K562 (cell line): ENCODE results near the gene ETV7. TPM values are rescaled to one million over a fixed set of nuclear protein-coding genes. Genes with fewer than 3 reads are reported as not detected.

Source experiments
- ATAC-seq: fragments of 200-7000 bp; cut with Tn5 transposase; 3 replicates; pipeline ENCODE4 v1.9.1; 2020; ENCODE audit warnings: moderate library complexity
- BruUV-seq: library from RNA; stranded (reverse); fragments of 400-500 nt; replicated peaks from 2 replicates; lab custom pipeline; 2021; lab: Mats Ljungman, UMichigan
- CTCF ChIA-PET: fragments of 300-600 bp; formaldehyde crosslinking; extraction: SDS; loops from one replicate; lab custom pipeline; 2021; ENCODE audit warnings: low intra/inter-chr PET ratio; lab: Yijun Ruan, JAX
- POLR2A ChIA-PET: fragments of 300-600, 350-650 bp; sonication (Branson Sonifier 250); formaldehyde crosslinking; extraction: SDS; loops from one replicate; lab custom pipeline; 2021; ENCODE audit warnings: antibody characterized with exemption, inconsistent platforms; lab: Yijun Ruan, JAX
- DNase-seq, 4 experiments: peaks; one replicate each; pipeline versions ENCODE4 v3.0.0 to v3.0.0-alpha.2; 2011 to 2018; ENCODE audit warnings: low spot score in 3 of 4, mixed read lengths in 3 of 4; ENCODE audit errors: extremely low read depth in 1 of 4
- FAIRE-seq: peaks from 2 replicates; lab custom pipeline; 2011; peaks lifted over from hg19 to GRCh38; lab: Jason Lieb, UNC
- H2AFZ ChIP-seq: 2 replicates; pipeline ENCODE4 v1.6.0; 2011; ENCODE audit warnings: low read depth, low read length, control low read depth, inconsistent platforms
- H3K27ac ChIP-seq: fragments of 200-600 bp; 3 replicates; pipeline ENCODE4 v1.8.0; 2011; ENCODE audit warnings: low read depth, mild to moderate bottlenecking, control low read depth, inconsistent platforms, low read length, moderate library complexity, mixed read lengths; ENCODE audit errors: extremely low read depth
- H3K27me3 ChIP-seq, 2 experiments: fragments of 300-600 bp in 1 of 2; 2 replicates in 1 of 2; 3 replicates in 1 of 2; pipeline versions ENCODE4 v1.6.0 to v1.8.0; 2011; ENCODE audit warnings: inconsistent platforms in 2 of 2, low read length in 2 of 2, mild to moderate bottlenecking in 1 of 2, mixed read lengths in 1 of 2, moderate library complexity in 1 of 2; ENCODE audit not compliant: control insufficient read depth in 2 of 2, insufficient read depth in 2 of 2
- H3K36me3 ChIP-seq: fragments of 300-600 bp; 3 replicates; pipeline ENCODE4 v1.8.0; 2011; ENCODE audit warnings: mild to moderate bottlenecking, low read length, inconsistent platforms; ENCODE audit not compliant: control insufficient read depth, insufficient read depth
- H3K4me1 ChIP-seq, 2 experiments: fragments of 200-600 bp in 1 of 2; replicated peaks in 1 of 2; 2 replicates in 1 of 2; 3 replicates in 1 of 2; pipeline versions ENCODE4 v1.5.1 to v1.8.0; 2011; ENCODE audit warnings: inconsistent platforms in 2 of 2, low read length in 2 of 2, mild to moderate bottlenecking in 1 of 2, mixed read lengths in 1 of 2, moderate library complexity in 1 of 2; ENCODE audit not compliant: control insufficient read depth in 2 of 2, insufficient read depth in 2 of 2
- H3K4me2 ChIP-seq: 2 replicates; pipeline ENCODE4 v1.6.1; 2011; ENCODE audit warnings: low read length, control low read depth, inconsistent platforms, mixed read lengths; ENCODE audit not compliant: insufficient read depth
- H3K4me3 ChIP-seq: fragments of 200-600 bp; sonication (generic), shearing (Covaris generic); 2 replicates; pipeline ENCODE4 v1.5.1; 2016; ENCODE audit warnings: control low read depth, inconsistent platforms
- H3K79me2 ChIP-seq: fragments of 200-600 bp; 3 replicates; pipeline ENCODE4 v1.8.0; 2011; ENCODE audit warnings: low read length, inconsistent platforms; ENCODE audit not compliant: control insufficient read depth, insufficient read depth
- H3K9ac ChIP-seq, 2 experiments: 2 replicates each; pipeline versions ENCODE4 v1.6.0 to v1.6.1; 2011; ENCODE audit warnings: low read depth in 2 of 2, low read length in 2 of 2, control low read depth in 1 of 2, inconsistent platforms in 1 of 2, mild to moderate bottlenecking in 1 of 2, mixed read lengths in 1 of 2; ENCODE audit not compliant: insufficient read depth in 1 of 2
- H3K9me1 ChIP-seq: one replicate; pipeline ENCODE4 v1.6.0; 2011; ENCODE audit warnings: inconsistent platforms, mild to moderate bottlenecking, low read length, moderate library complexity; ENCODE audit not compliant: control insufficient read depth, insufficient read depth
- H3K9me3 ChIP-seq: replicated peaks from 2 replicates; pipeline ENCODE4 v1.5.1; 2011; ENCODE audit warnings: low read depth, low read length, inconsistent platforms; ENCODE audit not compliant: control insufficient read depth, insufficient read depth
- H4K20me1 ChIP-seq: replicated peaks from 2 replicates; pipeline ENCODE4 v1.6.1; 2011; ENCODE audit warnings: low read length, inconsistent platforms, mixed read lengths; ENCODE audit not compliant: control insufficient read depth, insufficient read depth
- BCOR ChIP-seq: fragments of 450-650 bp; IDR thresholded peaks from 2 replicates; pipeline ENCODE4 v1.6.1; 2016
- CHD2 ChIP-seq: IDR thresholded peaks from 2 replicates; pipeline ENCODE4 v1.6.1; 2011; ENCODE audit warnings: low read depth, low read length
- CREM ChIP-seq: IDR thresholded peaks from 2 replicates; pipeline ENCODE4 v1.6.1; 2014; ENCODE audit warnings: antibody characterized with exemption, low read depth
- CTBP1 ChIP-seq: fragments of 450-650 bp; IDR thresholded peaks from 2 replicates; pipeline ENCODE4 v1.6.1; 2016; ENCODE audit warnings: borderline replicate concordance
- KDM1A ChIP-seq, 2 experiments: fragments of 450-650 bp; IDR thresholded peaks; 2 replicates each; pipeline ENCODE4 v1.6.1; 2016; ENCODE audit warnings: mild to moderate bottlenecking in 2 of 2
- MAFK ChIP-seq: IDR thresholded peaks from 2 replicates; pipeline ENCODE4 v1.6.1; 2011; ENCODE audit warnings: low read length, improper control_type of control experiment
- RBM25 ChIP-seq: fragments of 200-400 bp; formaldehyde crosslinking; IDR thresholded peaks from 2 replicates; pipeline ENCODE4 v1.6.1; 2018; ENCODE audit warnings: low read length, low read depth, moderate library complexity; ENCODE audit not compliant: severe bottlenecking
- ZNF57 ChIP-seq: fragments of 450-650 bp; formaldehyde crosslinking; IDR thresholded peaks from 2 replicates; pipeline ENCODE4 v1.4.0; 2020; ENCODE audit warnings: mild to moderate bottlenecking, moderate library complexity
- ZZZ3 ChIP-seq: fragments of 450-650 bp; IDR thresholded peaks from 2 replicates; pipeline ENCODE4 v1.6.1; 2016; ENCODE audit warnings: antibody characterized with exemption, mild to moderate bottlenecking, moderate library complexity
- WGBS: fragments of 100-300 bp; shearing (Covaris generic); methylation state at CpG from one replicate; pipeline ENCODE4 v1.1.6; 2016; ENCODE audit warnings: low coverage, mixed read lengths; ENCODE audit not compliant: insufficient coverage; ENCODE audit errors: missing lambda C conversion rate; 5-methylcytosine and 5-hydroxymethylcytosine counted together
- in situ Hi-C: fragments of 300-500 bp; cut with MboI; formaldehyde crosslinking; loops from 4 replicates; pipeline ENCODE4 v1.15.0; 2018; ENCODE audit warnings: inconsistent platforms, mixed read lengths
- intact Hi-C: fragments of 100-400 bp; cut with micrococcal nuclease; formaldehyde crosslinking; loops from 2 replicates; pipeline ENCODE4 v1.14.2; 2022
- polyA plus RNA-seq, 8 experiments: library from polyadenylated mRNA; depleted of rRNA in 4 of 8; stranded (reverse) in 5 of 8; unstranded in 3 of 8; fragments of >200 nt; fragmentation: Nextera tagmentation in 2 of 8; fragmentation: Illumina TruSeq in 1 of 8; extraction: Ambion mirVana in 2 of 8; extraction: Trizol in 1 of 8; gene quantifications; 2 replicates each; pipeline versions ENCODE4 v1.2.1 to v1.2.3, GENCODE V29; 2011 to 2014; ENCODE audit warnings: inconsistent platforms in 1 of 8, missing spikeins in 1 of 8
- total RNA-seq, 7 experiments: library from RNA; depleted of rRNA in 6 of 7; stranded (reverse); fragments of >200 nt in 6 of 7; fragmentation: Illumina TruSeq in 2 of 7; extraction: Trizol in 2 of 7; gene quantifications; 2 replicates each; pipeline versions ENCODE4 v1.2.1 to v1.2.3, GENCODE V29; 2011 to 2021; ENCODE audit warnings: low replicate concordance in 1 of 7
- TF ChIP-seq, protein P1 (sequence below), 2 experiments: fragments of 450-650 bp in 1 of 2; sonication (generic) in 1 of 2; formaldehyde crosslinking in 1 of 2; IDR thresholded peaks in 1 of 2; conservative IDR thresholded peaks in 1 of 2; 2 replicates each; pipeline versions ENCODE4 v1.6.1 to v1.8.1; 2016 to 2023; ENCODE audit warnings: mild to moderate bottlenecking in 2 of 2, moderate library complexity in 2 of 2, inconsistent platforms in 1 of 2, missing genetic modification reagents in 1 of 2

Gene ETV7
- total and polyA plus RNA-seq, 9 of the 15 experiments (the other 6 are each of a cell fraction or from before 2014, with no cell fraction given) = 0.07 to 0.22 (median 0.14) TPM; not detected in 3

DNA sequence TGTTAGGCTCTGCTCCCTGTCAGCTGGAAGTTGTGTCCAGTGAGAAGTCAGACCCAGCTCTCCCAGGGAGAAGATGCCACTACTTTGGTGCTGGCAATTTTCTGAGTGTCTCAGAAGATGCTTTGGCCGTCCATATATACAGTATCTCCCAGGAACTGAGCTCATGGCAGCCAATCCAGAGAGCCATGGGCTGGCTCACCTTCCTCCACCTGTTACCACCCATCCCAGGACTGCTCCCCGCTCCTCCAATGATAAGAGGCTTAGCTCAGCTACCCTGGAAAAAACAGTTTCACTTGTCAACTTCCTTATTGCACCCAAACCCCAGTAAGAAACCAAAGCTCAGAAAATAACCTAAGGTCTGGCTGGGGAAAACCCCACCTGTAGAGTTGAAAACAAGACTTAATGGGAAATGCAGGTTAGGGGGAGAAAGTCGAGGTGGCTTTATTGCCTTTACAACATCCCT, 50.7 kb downstream of the ETV7 start, which contains the start of gene BNIP5:
BNIP5 (minus strand) TSS at position 110 of the 463 bp plus-strand sequence. CDS start 6,198 bp downstream, outside the sequence.
- TF ChIP-seq CHD2 (no peak), CTBP1 (peak; percentile 14; the same call in 1 of the 2 replicates), CREM (no peak), ZNF57 (CRISPR knock-in tag) (no peak)

DNA sequence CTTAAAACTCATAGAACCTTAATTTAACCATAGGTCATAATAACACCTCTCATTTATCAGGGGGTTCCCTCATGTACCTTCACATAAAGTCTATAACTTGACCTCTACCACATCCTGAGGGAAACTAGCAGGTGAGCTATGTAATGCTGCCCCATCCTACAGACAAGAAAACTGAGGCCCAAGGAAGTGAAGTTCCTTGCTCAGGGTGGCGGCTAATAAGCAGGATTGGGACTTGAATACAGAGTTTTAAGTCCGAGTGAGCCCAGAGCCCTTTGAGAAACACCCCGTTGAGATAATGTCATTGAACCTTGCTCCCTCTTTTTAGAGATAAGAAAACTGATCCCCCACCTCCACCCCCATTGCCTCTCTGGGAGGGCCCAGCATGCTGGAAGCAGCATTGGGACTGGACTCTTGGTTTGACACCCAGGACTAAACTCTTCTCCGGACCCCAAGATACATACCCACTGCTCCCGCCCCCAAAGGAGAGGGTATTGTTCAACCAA, 51.2 kb downstream of the ETV7 start:
- H3K9me1 ChIP-seq = no peaks in the 10 kb centered on the region
- intact Hi-C loops = no loop called here
- H3K27ac ChIP-seq = no peak overlapping the region
- FAIRE-seq = no peak
- no peak for DNase-seq
- no peak overlapping the region for H2AFZ ChIP-seq
- H3K4me1 ChIP-seq = peaks cover 7 to 11% of the 10 kb centered on the region in 2 experiments; a peak in 4 of 5 replicates
- peaks cover 13% of the 10 kb centered on the region; the same call in 1 of the 2 replicates for H4K20me1 ChIP-seq
- in situ Hi-C loops = no loop called here
- no peak overlapping the region for H3K4me3 ChIP-seq
- no TSS peak for BruUV-seq
- no peaks in the 10 kb centered on the region for H3K9me3 ChIP-seq
- no peaks in the 10 kb centered on the region for H3K79me2 ChIP-seq
- H3K4me2 ChIP-seq = no peak overlapping the region
- ATAC-seq = no peak
- ChIA-PET CTCF (no interaction called here), POLR2A (no interaction called here)
- peaks cover 53 to 73% of the 10 kb centered on the region in 2 experiments for H3K27me3 ChIP-seq
- TF ChIP-seq BCOR (peak; percentile 50; the same call in 1 of the 2 replicates), KDM1A (IDR thresholded peaks at IDR 0.05) (peak; percentile 44 to 64; a peak in 3 of 4 replicates), MAFK (no peak), ZZZ3 (no peak), RBM25 (peak; percentile 85)
- TF ChIP-seq, protein P1, sequence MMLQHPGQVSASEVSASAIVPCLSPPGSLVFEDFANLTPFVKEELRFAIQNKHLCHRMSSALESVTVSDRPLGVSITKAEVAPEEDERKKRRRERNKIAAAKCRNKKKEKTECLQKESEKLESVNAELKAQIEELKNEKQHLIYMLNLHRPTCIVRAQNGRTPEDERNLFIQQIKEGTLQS (IDR thresholded peaks at IDR 0.05) = no peak
- TF ChIP-seq, protein P1 (CRISPR knock-in tag; conservative IDR thresholded peaks at IDR 0.05) = no peak
- WGBS = 12% methylated on average over 5 of the region's 5 CpGs
- H3K9ac ChIP-seq = no peak overlapping the region
- no peaks in the 10 kb centered on the region for H3K36me3 ChIP-seq

More for the DNA sequence above, 50.7 kb downstream of the ETV7 start, which contains the start of gene BNIP5:
- DNase-seq (no peak), ATAC-seq (no peak), FAIRE-seq (no peak)
- Histone ChIP-seq H3K4me3 (no peak within 1 kb of the TSS), H3K4me1 (peaks cover 7 to 11% of the 10 kb centered on the region in 2 experiments; a peak in 4 of 5 replicates), H3K4me2 (no peak within 1 kb of the TSS), H3K9ac (no peak within 1 kb of the TSS), H3K79me2 (no peaks in the 10 kb centered on the region), H3K9me3 (no peaks in the 10 kb centered on the region), H3K9me1 (no peaks in the 10 kb centered on the region), H4K20me1 (peaks cover 13% of the 10 kb centered on the region; the same call in 1 of the 2 replicates), H2AFZ (no peak within 1 kb of the TSS), H3K27ac (no peak within 1 kb of the TSS), H3K27me3 (peaks cover 52 to 68% of the 10 kb centered on the region in 2 experiments), H3K36me3 (no peaks in the 10 kb centered on the region)
- BruUV-seq = no TSS peak
- ChIA-PET CTCF (no interaction called here), POLR2A (interaction anchor here (0.8 kb wide), 1 partner anchor 14 kb away, joined by 3 read pairs; no protein-coding TSS in a partner anchor)
- in situ Hi-C loops (no loop called here), intact Hi-C loops (no loop called here)
- 0% methylated on average over 3 of the region's 3 CpGs for WGBS
